Stimulated activated CD4-positive, alpha-beta T cell treated with anti-CD3 and anti-CD28 coated beads, Interleukin-15, amount 100 ng/mL, for 24 hours (primary cell): ENCODE measurements around the gene MGAT5B.

Experiments
- DNase-seq: peaks from one replicate; pipeline ENCODE4 v3.0.0-alpha.2; 2020

Gene MGAT5B

GRCh38 chr17:76881408-76881807 is 13.2 kb downstream of the MGAT5B start:
- no peak for DNase-seq

GRCh38 chr17:76881966-76882365 is 13.8 kb downstream of the MGAT5B start:
- DNase-seq: no peak

- DNase-seq: no peak
Measured at GRCh38 chr17:76883744-76884525, 15.7 kb downstream of the MGAT5B start.

GRCh38 chr17:76884995-76885893 is 17.0 kb downstream of the MGAT5B start:
- DNase-seq: no peak

GRCh38 chr17:76885894-76886290 is 17.7 kb downstream of the MGAT5B start:
- DNase-seq: no peak

GRCh38 chr17:76886395-76886794 is 18.2 kb downstream of the MGAT5B start:
- no peak for DNase-seq

- no peak for DNase-seq
Measured at GRCh38 chr17:76887802-76888201, 19.6 kb downstream of the MGAT5B start.

- DNase-seq: no peak
Measured at GRCh38 chr17:76888661-76889060, 20.5 kb downstream of the MGAT5B start.

GRCh38 chr17:76889323-76889722 is 21.1 kb downstream of the MGAT5B start:
- no peak for DNase-seq

GRCh38 chr17:76892329-76892728 is 24.1 kb downstream of the MGAT5B start:
- DNase-seq: no peak

GRCh38 chr17:76893623-76894334 is 25.6 kb downstream of the MGAT5B start:
- DNase-seq: no peak

- no peak for DNase-seq
Measured at GRCh38 chr17:76894842-76895241, 26.6 kb downstream of the MGAT5B start.

GRCh38 chr17:76897023-76897422 is 28.8 kb downstream of the MGAT5B start:
- DNase-seq: no peak

GRCh38 chr17:76899414-76899813 is 31.2 kb downstream of the MGAT5B start:
- no peak for DNase-seq

GRCh38 chr17:76900723-76901122 is 32.5 kb downstream of the MGAT5B start:
- no peak for DNase-seq

- DNase-seq: no peak
Measured at GRCh38 chr17:76901542-76902197, 33.5 kb downstream of the MGAT5B start.

- no peak for DNase-seq
Measured at GRCh38 chr17:76902476-76902875, 34.3 kb downstream of the MGAT5B start.

GRCh38 chr17:76903631-76904030 is 35.4 kb downstream of the MGAT5B start:
- no peak for DNase-seq

GRCh38 chr17:76904116-76904515 is 35.9 kb downstream of the MGAT5B start:
- DNase-seq: no peak

GRCh38 chr17:76905036-76905435 is 36.8 kb downstream of the MGAT5B start:
- no peak for DNase-seq

- DNase-seq: no peak
Measured at GRCh38 chr17:76905836-76906235, 37.6 kb downstream of the MGAT5B start.

- no peak for DNase-seq
Measured at GRCh38 chr17:76906463-76906862, 38.3 kb downstream of the MGAT5B start.

- DNase-seq: no peak
Measured at GRCh38 chr17:76907352-76907751, 39.1 kb downstream of the MGAT5B start.
